Vagina (tissue), 2 donors: Measurements from ENCODE around the gene NES. TPM values are rescaled to one million over a fixed set of nuclear protein-coding genes. Genes with fewer than 3 reads are reported as not detected.
"Not testable (repeated sequence)": the region's sequence is repeated elsewhere in the genome, so short reads cannot be mapped to it uniquely, and the experiment has no call there.

Experiments used
- DNase-seq, 2 donors: peaks; one replicate each; pipeline ENCODE4 v3.0.0-alpha.2; 2017; ENCODE audit errors: extremely low spot score in 2 of 2
- H3K27ac ChIP-seq: fragments of 200-600 bp; sonication (generic); one replicate; pipeline ENCODE4 v1.5.1; 2019
- H3K27me3 ChIP-seq: fragments of 200-600 bp; sonication (generic); one replicate; pipeline ENCODE4 v1.5.1; 2019
- H3K36me3 ChIP-seq, 2 donors: fragments of 200-600 bp; sonication (generic); one replicate each; pipeline ENCODE4 v1.5.1; 2017 to 2019
- H3K4me1 ChIP-seq: fragments of 200-600 bp; sonication (generic); one replicate; pipeline ENCODE4 v1.5.1; 2019
- H3K4me3 ChIP-seq, 2 donors: fragments of 200-600 bp; sonication (generic); 1 replicate in 1 of 2; 2 replicates in 1 of 2; pipeline ENCODE4 v1.5.1; 2016 to 2019
- H3K9me3 ChIP-seq: fragments of 200-600 bp; sonication (generic); one replicate; pipeline ENCODE4 v1.5.1; 2019
- POLR2A ChIP-seq, 2 donors: fragments of 450-650 bp; IDR thresholded peaks; one replicate each; pipeline ENCODE4 v1.6.1; 2017; ENCODE audit warnings: antibody characterized with exemption in 2 of 2, mild to moderate bottlenecking in 2 of 2, moderate library complexity in 2 of 2
- POLR2AphosphoS5 ChIP-seq, 2 donors: sonication (generic); formaldehyde crosslinking; IDR thresholded peaks; one replicate each; pipeline ENCODE4 v1.9.0; 2017; ENCODE audit warnings: antibody characterized with exemption in 2 of 2, mild to moderate bottlenecking in 2 of 2, low read depth in 1 of 2; ENCODE audit not compliant: insufficient read depth in 1 of 2
- intact Hi-C: fragments of 100-400 bp; cut with DNase I; formaldehyde crosslinking; loops from one replicate; pipeline ENCODE4 v1.15.1; 2023
- total RNA-seq: library from RNA; depleted of rRNA; stranded (reverse); fragments of >200 nt; gene quantifications from one replicate; pipeline ENCODE4 v1.2.3, GENCODE V29; 2016
- TF ChIP-seq, protein P1 (sequence below), 3 experiments: fragments of 450-650 bp in 2 of 3; fragments of 200-600 bp in 1 of 3; sonication (generic) in 1 of 3; IDR thresholded peaks; one replicate each; pipeline ENCODE4 v1.5.1; 2017 to 2019; ENCODE audit warnings: antibody characterized with exemption in 3 of 3, mild to moderate bottlenecking in 2 of 3, moderate library complexity in 2 of 3

Gene NES
- total RNA-seq, 1 donor from 2014 or later, result 16.0 TPM

DNA sequence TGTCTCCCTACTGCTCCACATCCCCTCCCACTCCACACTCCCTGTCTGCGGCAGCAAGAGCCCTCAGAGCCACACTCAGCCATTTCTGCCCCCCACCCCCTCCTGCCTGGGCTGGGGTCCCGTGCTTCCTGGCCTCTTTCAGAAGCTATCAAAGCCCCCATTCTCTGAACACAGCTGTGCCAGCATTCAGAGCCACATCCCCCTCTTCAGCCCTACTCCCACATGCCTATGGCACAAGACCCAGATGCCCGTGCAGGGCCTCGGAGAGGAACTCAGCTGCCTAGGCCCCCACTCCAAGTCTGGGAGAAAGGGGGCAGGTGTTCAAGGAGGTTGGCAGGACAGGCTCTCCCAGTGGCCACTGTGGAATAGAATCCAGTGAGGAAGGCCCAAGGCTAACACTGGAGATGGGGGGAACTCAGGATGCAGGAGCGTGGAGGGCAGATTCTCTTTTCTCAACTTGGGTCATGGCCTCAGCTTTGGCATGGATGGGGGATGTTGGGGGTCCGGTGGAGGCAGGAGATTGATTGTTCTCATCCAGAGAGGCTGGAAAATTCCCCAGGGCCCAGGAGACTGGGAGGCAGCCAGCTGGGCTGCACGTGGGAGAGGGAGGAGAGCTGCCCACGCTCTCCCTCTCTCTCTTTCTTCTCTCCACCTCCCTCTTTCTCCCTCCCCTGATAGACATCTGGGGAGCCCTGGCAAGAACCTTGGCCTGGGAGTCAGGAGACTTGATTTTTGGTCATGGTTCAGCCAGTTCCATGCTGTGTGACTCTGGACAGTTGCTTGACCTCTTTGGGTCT lies 38.8 kb downstream of the NES start:
- Histone ChIP-seq H3K4me3 (no peak overlapping the region), H3K4me1 (peaks cover 17% of the 10 kb centered on the region), H3K27ac (no peak overlapping the region), H3K27me3 (no peaks in the 10 kb centered on the region), H3K36me3 (no peaks in the 10 kb centered on the region), H3K9me3 (no peaks in the 10 kb centered on the region)
- intact Hi-C loops, result no loop called here
- TF ChIP-seq, protein P1, sequence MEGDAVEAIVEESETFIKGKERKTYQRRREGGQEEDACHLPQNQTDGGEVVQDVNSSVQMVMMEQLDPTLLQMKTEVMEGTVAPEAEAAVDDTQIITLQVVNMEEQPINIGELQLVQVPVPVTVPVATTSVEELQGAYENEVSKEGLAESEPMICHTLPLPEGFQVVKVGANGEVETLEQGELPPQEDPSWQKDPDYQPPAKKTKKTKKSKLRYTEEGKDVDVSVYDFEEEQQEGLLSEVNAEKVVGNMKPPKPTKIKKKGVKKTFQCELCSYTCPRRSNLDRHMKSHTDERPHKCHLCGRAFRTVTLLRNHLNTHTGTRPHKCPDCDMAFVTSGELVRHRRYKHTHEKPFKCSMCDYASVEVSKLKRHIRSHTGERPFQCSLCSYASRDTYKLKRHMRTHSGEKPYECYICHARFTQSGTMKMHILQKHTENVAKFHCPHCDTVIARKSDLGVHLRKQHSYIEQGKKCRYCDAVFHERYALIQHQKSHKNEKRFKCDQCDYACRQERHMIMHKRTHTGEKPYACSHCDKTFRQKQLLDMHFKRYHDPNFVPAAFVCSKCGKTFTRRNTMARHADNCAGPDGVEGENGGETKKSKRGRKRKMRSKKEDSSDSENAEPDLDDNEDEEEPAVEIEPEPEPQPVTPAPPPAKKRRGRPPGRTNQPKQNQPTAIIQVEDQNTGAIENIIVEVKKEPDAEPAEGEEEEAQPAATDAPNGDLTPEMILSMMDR (IDR thresholded peaks at IDR 0.05), result no peak
- TF ChIP-seq POLR2AphosphoS5 (IDR thresholded peaks at IDR 0.05; ENCODE audit: insufficient read depth in 1 of 2, low read depth in 1 of 2) (no peak), POLR2A (IDR thresholded peaks at IDR 0.05) (no peak)
- DNase-seq, result no peak

DNA sequence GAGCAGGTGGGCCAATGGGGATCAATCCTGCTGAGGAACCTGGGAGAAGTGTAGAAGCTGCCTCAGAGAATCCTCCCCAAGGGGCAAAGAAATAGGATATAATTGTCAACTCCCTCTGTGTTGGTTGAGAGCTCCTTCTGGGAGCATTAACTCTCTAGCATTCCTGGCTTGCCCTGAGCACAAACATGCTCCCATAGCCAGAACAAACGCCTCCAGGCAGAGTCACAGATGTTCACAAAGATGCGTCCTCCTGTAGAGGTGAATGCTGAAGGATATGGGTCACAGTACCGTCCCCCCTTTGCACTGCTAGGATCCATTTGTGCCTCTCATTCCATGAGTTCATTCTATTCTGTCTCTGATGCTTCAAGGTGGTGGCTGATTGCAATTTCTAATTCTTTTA lies 44.9 kb downstream of the NES start:
- no peak overlapping the region for H3K27ac ChIP-seq
- TF ChIP-seq POLR2A (IDR thresholded peaks at IDR 0.05), result no peak
- no peak for TF ChIP-seq POLR2AphosphoS5 (IDR thresholded peaks at IDR 0.05; ENCODE audit: insufficient read depth in 1 of 2, low read depth in 1 of 2)
- TF ChIP-seq, protein P1 (IDR thresholded peaks at IDR 0.05), result no peak
- intact Hi-C loops, result loop anchor here (5.0 kb wide), 1 partner anchor 475 kb away; no protein-coding TSS in a partner anchor
- no peaks in the 10 kb centered on the region for H3K4me1 ChIP-seq
- H3K36me3 ChIP-seq, result no peaks in the 10 kb centered on the region
- H3K27me3 ChIP-seq, result no peaks in the 10 kb centered on the region
- H3K9me3 ChIP-seq, result no peaks in the 10 kb centered on the region
- no peak for DNase-seq
- H3K4me3 ChIP-seq, result no peak overlapping the region

DNA sequence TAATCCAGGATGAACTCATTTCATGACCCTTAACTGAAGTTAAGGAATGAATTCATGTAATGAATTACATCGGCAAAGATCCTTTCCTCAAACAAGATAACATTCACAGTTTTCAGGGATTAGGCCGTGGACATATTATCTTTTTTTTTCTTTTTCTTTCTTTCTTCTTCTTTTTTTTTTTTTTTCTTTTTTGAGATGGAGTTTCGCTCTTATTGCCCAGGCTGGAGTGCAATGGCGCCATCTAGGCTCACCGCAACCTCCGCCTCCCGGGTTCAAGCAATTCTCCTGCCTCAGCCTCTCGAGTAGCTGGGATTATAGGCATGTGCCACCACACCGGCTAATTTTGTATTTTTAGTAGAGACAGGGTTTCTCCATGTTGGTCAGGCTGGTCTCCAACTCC lies 46.1 kb downstream of the NES start:
- intact Hi-C loops, result loop anchor here (5.0 kb wide), 1 partner anchor 474 kb away; no protein-coding TSS in a partner anchor
- H3K27me3 ChIP-seq, result not testable (repeated sequence)

DNA sequence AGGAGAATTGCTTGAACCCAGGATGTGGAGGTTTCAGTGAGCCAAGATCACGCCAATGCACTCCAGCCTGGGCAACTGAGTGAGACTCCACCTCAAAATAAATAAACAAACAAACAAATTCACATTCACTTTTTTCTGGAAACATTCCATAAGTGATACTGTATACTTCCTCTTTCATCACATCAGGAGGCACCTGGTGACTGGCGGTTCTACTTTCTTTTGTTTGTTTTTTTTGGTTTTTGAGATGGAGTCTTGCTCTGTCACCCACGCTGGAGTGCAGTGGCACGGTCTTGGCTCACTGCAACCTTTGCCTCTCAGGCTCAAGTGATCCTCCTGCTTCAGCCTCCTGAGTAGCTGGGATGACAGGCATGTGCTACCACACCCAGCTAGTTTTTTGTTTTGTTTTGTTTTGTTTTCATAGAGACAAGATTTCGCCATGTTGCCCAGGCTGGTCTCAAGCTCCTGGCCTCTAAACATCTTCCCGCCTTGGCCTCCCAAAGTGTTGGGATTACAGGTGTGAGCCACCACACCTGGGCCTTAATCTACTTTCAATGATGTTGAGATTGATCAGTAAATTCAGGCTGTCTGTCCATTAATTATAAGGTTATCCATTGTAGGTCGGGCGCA lies 47.3 kb downstream of the NES start:
- no peak for DNase-seq
- no peaks in the 10 kb centered on the region for H3K9me3 ChIP-seq
- H3K27ac ChIP-seq, result no peak overlapping the region
- peaks cover 5% of the 10 kb centered on the region for H3K27me3 ChIP-seq
- TF ChIP-seq POLR2AphosphoS5 (IDR thresholded peaks at IDR 0.05; ENCODE audit: insufficient read depth in 1 of 2, low read depth in 1 of 2), result no peak
- TF ChIP-seq, protein P1 (IDR thresholded peaks at IDR 0.05), result no peak
- TF ChIP-seq POLR2A (IDR thresholded peaks at IDR 0.05), result no peak
- peaks cover 8% of the 10 kb centered on the region for H3K4me1 ChIP-seq
- intact Hi-C loops, result loop anchor here (5.0 kb wide), 2 partner anchors 47 to 473 kb away; partner anchors contain the start of gene NES
- H3K4me3 ChIP-seq, result no peak overlapping the region
- H3K36me3 ChIP-seq, result no peaks in the 10 kb centered on the region

More for the DNA sequence above, 46.1 kb downstream of the NES start:
- H3K36me3 ChIP-seq, H3K27ac ChIP-seq, H3K4me3 ChIP-seq, H3K4me1 ChIP-seq, H3K9me3 ChIP-seq, DNase-seq: not testable (repeated sequence)

DNA sequence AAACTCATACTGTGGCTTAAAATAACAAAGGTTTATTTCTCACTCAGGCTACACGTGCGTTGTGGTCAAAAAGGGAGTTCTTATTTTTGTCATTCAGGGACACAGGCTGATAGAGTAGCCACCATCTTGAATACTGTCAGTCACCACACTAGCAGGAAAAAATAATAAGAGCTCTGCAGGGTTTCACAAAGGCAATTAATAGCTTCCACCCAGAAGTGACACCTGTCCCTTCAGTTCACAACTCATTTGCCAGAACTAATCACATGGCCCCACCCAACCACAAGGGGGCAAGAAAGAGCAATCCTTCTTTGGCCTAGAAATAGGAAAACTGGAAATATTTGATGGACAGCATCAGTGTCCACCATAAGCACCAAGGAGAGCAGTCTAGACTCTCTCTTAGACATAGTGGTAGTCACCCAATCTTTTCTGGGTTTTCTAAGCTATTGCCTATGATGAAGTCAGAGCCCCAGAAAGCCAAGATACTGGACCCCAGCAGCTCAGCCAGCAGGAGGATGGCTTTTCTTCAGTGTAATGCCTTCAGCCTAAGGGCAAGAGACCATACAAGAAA lies 49.8 kb downstream of the NES start:
- Histone ChIP-seq H3K36me3 (no peaks in the 10 kb centered on the region), H3K9me3 (no peaks in the 10 kb centered on the region), H3K4me1 (peaks cover 19% of the 10 kb centered on the region), H3K4me3 (no peak overlapping the region), H3K27me3 (peaks cover 17% of the 10 kb centered on the region), H3K27ac (no peak overlapping the region)
- TF ChIP-seq, protein P1 (IDR thresholded peaks at IDR 0.05), result peak; percentile 32 to 42 (median 38)
- TF ChIP-seq POLR2AphosphoS5 (IDR thresholded peaks at IDR 0.05; ENCODE audit: insufficient read depth in 1 of 2, low read depth in 1 of 2) (no peak), POLR2A (IDR thresholded peaks at IDR 0.05) (no peak)
- intact Hi-C loops, result loop anchor here (5.0 kb wide), 1 partner anchor 50 kb away; the partner anchor contains the start of gene NES
- DNase-seq, result no peak
